ENCODE measurements around the gene OR10D3. TPM values are rescaled to one million over a fixed set of nuclear protein-coding genes. Genes with fewer than 3 reads are reported as not detected.

Gene OR10D3
- total and polyA plus RNA-seq, 2 of the 8 experiments (the other 6 are each of a cell fraction or from before 2014, with no cell fraction given) = not detected

- TF ChIP-seq GABPA (IDR thresholded peaks at IDR 0.05; ENCODE audit: borderline replicate concordance, insufficient read depth, low read length) (no peak), SP4 (IDR thresholded peaks at IDR 0.05; ENCODE audit: low read length) (no peak), CEBPB (IDR thresholded peaks at IDR 0.05; ENCODE audit: low read depth, low read length) (no peak), POLR2AphosphoS5 (IDR thresholded peaks at IDR 0.05; ENCODE audit: low read depth, low read length) (no peak), YY1 (IDR thresholded peaks at IDR 0.05; ENCODE audit: low read depth, low read length) (no peak), TCF12 (IDR thresholded peaks at IDR 0.05; ENCODE audit: low read depth, low read length) (no peak)
These were observed 26.7 kb downstream of the OR10D3 start (continued) for GRCh38 chr11:124209824-124210357.
